GM12864 (cell line): Measurements from ENCODE around the gene ZNF862.

Experiments
- DNase-seq: peaks from one replicate; pipeline ENCODE4 v3.0.0-alpha.2; 2011; ENCODE audit warnings: low read depth
- H3K4me3 ChIP-seq: 2 replicates; pipeline ENCODE4 v1.5.1; 2011; ENCODE audit warnings: mild to moderate bottlenecking, low read depth, low read length, control low read depth
- TF ChIP-seq, protein P1 (sequence below): IDR thresholded peaks from 2 replicates; pipeline ENCODE4 v1.5.1; 2011; ENCODE audit warnings: low read depth, mild to moderate bottlenecking, moderate library complexity, low read length, control low read depth, inconsistent platforms; ENCODE audit errors: missing control alignments

Gene ZNF862

DNA sequence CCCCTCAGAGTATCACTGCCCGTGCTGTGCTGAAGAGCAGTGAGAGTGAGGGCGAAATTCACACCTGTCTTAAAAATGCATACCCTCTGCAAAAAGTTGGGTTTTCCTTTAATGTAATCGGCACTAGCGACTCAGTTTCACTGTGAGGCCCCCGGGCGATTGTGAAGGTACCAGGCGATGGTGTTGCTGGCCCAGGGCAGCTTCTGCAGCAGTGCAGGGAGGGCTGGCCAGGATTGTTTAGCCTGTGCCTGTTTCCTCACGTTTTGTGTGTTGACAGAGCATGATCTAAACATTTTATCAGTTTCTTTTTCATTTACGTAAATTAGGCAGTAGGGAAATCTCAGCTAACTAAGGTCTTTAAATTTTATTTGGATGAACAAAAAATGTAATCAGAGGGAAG lies 13.3 kb downstream of the ZNF862 start:
- DNase-seq: no peak
- TF ChIP-seq, protein P1, sequence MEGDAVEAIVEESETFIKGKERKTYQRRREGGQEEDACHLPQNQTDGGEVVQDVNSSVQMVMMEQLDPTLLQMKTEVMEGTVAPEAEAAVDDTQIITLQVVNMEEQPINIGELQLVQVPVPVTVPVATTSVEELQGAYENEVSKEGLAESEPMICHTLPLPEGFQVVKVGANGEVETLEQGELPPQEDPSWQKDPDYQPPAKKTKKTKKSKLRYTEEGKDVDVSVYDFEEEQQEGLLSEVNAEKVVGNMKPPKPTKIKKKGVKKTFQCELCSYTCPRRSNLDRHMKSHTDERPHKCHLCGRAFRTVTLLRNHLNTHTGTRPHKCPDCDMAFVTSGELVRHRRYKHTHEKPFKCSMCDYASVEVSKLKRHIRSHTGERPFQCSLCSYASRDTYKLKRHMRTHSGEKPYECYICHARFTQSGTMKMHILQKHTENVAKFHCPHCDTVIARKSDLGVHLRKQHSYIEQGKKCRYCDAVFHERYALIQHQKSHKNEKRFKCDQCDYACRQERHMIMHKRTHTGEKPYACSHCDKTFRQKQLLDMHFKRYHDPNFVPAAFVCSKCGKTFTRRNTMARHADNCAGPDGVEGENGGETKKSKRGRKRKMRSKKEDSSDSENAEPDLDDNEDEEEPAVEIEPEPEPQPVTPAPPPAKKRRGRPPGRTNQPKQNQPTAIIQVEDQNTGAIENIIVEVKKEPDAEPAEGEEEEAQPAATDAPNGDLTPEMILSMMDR: no peak
- no peak overlapping the region for H3K4me3 ChIP-seq

GRCh38 chr7:149853157-149853556 lies 15.0 kb downstream of the ZNF862 start:
- no peak overlapping the region for H3K4me3 ChIP-seq
- TF ChIP-seq, protein P1: no peak
- DNase-seq: no peak

DNA sequence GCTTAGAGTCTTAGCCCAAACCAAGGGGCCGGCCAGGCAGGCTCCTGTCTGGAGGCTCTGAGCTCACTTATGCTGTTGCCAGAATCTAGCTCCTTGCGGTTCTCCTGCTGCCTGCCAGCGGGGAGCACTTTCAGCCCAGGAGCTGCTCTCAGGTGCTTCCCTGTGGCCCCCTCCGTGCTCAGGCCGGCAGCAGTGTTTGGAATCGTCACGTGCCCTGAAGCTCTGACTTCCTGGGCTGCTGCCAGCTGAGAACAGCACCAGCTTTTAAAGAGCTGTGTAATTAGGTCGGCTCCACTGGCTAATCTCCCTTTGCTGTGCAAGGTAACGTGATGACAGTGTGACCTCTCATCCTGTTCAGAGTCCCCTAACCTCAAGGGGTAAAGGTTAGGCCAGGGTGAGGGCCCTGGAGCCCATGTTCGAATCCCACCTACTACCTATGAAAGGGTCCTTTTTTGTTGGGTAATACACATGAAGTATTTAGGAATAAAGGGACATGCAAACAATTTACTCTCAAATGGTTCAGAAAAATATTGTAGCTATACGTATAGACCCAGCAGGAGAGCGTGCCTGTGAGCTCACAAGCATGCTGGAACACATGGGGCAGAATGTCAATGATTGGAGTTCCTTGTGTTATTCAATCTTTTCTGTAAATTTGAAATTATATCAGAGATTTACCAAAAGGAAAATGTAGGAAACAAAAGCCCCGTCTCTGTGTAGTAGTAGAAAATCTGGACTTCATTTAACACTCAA lies 16.6 kb downstream of the ZNF862 start:
- no peak overlapping the region for H3K4me3 ChIP-seq
- TF ChIP-seq, protein P1: no peak
- DNase-seq: no peak

DNA sequence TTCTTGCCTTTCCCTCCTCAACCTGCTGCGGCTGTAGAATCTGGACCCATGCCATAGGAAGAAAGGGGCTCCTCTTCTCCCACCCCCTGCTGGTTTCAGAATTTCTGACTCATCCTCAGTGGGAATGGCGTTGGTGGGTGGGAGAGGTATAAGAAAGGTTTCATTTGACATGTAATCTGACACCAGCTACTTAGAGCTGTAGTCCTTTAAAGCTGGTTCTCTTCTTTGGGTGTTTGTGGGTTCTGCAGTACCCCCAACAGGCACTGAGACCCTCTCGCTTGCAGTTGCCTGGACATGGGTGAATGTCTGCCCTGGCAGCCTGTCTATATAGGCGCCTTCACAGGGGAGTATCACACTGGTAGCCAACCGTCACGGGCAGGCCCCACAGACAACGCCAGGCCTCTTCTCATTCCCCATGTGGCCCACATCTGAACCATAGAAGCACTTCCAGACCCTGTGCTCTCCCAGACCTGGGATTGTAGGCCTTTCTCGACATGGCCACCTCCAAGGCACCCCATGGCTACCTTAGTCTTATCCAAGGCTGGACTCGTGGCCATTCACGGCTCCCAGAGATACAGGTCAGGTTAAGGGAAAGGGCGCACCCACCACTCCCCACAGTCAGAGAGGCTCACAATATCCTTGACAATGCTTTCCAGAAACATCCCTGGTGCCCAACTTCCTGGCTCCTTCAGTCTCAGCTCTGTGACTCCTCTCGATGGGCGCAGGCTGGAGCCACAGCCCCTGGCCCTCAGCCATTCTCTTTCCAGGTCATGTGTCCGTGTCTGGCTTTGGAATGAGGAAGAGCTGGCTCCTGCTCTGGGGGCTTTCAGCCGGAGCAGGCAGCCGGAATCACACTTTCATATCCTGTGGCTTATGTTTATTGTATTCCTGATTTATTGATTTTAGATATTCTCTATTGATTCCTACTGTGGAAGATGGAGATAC lies 17.5 kb downstream of the ZNF862 start:
- TF ChIP-seq, protein P1: no peak
- H3K4me3 ChIP-seq: no peak overlapping the region
- no peak for DNase-seq

DNA sequence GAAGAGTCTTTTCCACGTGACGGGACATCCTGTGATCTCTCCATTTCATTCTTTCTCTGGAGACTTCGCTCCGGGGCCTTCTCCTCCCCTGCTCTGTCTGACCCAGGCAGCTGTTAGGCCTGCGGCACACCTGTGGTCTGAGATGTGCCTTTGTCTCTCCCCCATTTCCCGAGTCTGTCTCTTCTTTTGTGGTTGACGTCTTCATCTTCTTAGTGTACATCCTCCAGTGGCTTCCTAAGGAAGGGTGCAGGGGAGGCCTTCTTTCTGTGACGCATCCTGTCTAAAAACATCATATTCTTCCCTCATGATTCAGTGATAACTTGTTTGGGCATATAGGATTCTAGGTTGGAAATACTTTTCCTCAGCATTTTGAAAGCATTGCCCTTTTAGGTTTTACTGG lies 18.4 kb downstream of the ZNF862 start:
- no peak overlapping the region for H3K4me3 ChIP-seq
- TF ChIP-seq, protein P1: no peak
- DNase-seq: no peak

- no peak overlapping the region for H3K4me3 ChIP-seq
- TF ChIP-seq, protein P1: no peak
- no peak for DNase-seq
These were observed 21.2 kb downstream of the ZNF862 start for GRCh38 chr7:149859369-149859768.
